HL-60 (cell line): ENCODE data around the gene GID4.

Experiments
- DNase-seq, 2 experiments: peaks; one replicate each; pipeline ENCODE4 v3.0.0-alpha.2; 2010 to 2020; ENCODE audit warnings: low read depth in 1 of 2, low spot score in 1 of 2
- H3K27ac ChIP-seq: fragments of 250-450 bp; sonication (Bioruptor Pico); replicated peaks from 2 replicates; pipeline ENCODE4 v1.5.1; 2020; ENCODE audit warnings: mild to moderate bottlenecking, moderate library complexity
- H3K27me3 ChIP-seq: fragments of 250-450 bp; sonication (Bioruptor Pico); 2 replicates; pipeline ENCODE4 v1.5.1; 2021; ENCODE audit warnings: mild to moderate bottlenecking, moderate library complexity; ENCODE audit not compliant: insufficient read depth, poor library complexity, severe bottlenecking
- H3K4me3 ChIP-seq: replicated peaks from 2 replicates; pipeline ENCODE4 v1.5.1; 2011; ENCODE audit warnings: mild to moderate bottlenecking, control low read depth, low read length; ENCODE audit not compliant: insufficient read depth
- CTCF ChIP-seq: IDR thresholded peaks from one replicate; pipeline ENCODE4 v1.5.1; 2011; ENCODE audit warnings: low read length, control low read depth, inconsistent platforms; ENCODE audit not compliant: insufficient read depth
- GABPA ChIP-seq: IDR thresholded peaks from 2 replicates; pipeline ENCODE4 v1.6.1; 2012; ENCODE audit warnings: low read depth
- POLR2AphosphoS5 ChIP-seq: IDR thresholded peaks from 2 replicates; pipeline ENCODE4 v1.6.1; 2012; ENCODE audit warnings: low read depth
- REST ChIP-seq: IDR thresholded peaks from 2 replicates; pipeline ENCODE4 v1.6.1; 2012; ENCODE audit warnings: low read depth; ENCODE audit not compliant: insufficient replicate concordance
- SPI1 ChIP-seq: IDR thresholded peaks from 2 replicates; pipeline ENCODE4 v1.6.1; 2012; ENCODE audit warnings: low read depth, mild to moderate bottlenecking, borderline replicate concordance

Gene GID4

GRCh38 chr17:18025241-18025944 lies 13.8 kb upstream of the GID4 start:
- no peak for TF ChIP-seq CTCF
- no peak for TF ChIP-seq GABPA
- no peak for TF ChIP-seq SPI1
- no peak for TF ChIP-seq POLR2AphosphoS5
- TF ChIP-seq REST, result no peak
- Histone ChIP-seq H3K27me3 (no peaks in the 10 kb centered on the region), H3K27ac (no peak overlapping the region), H3K4me3 (no peak overlapping the region)
- DNase-seq, result no peak

- H3K27me3 ChIP-seq, result no peaks in the 10 kb centered on the region
- H3K27ac ChIP-seq, result no peak overlapping the region
- no peak for TF ChIP-seq POLR2AphosphoS5
- TF ChIP-seq GABPA, result no peak
- TF ChIP-seq REST, result no peak
- no peak for TF ChIP-seq CTCF
- no peak for TF ChIP-seq SPI1
- H3K4me3 ChIP-seq, result no peak overlapping the region
- DNase-seq, result no peak
Observed at GRCh38 chr17:18025945-18026776, 13.0 kb upstream of the GID4 start.

- TF ChIP-seq CTCF, result no peak
- TF ChIP-seq POLR2AphosphoS5, result no peak
- no peak for TF ChIP-seq SPI1
- no peak for TF ChIP-seq GABPA
- TF ChIP-seq REST, result no peak
- no peak overlapping the region for H3K27ac ChIP-seq
- no peak overlapping the region for H3K4me3 ChIP-seq
- no peaks in the 10 kb centered on the region for H3K27me3 ChIP-seq
- DNase-seq, result no peak
Observed at GRCh38 chr17:18027280-18027679, 11.9 kb upstream of the GID4 start.
